SK-N-SH treated with all-trans-retinoic acid at 6 μM for 48 hours (cell line): Measurements from ENCODE around the gene C5AR1.

ENCODE experiments used
- ARNTL ChIP-seq: fragments of 450-650 bp; formaldehyde crosslinking; IDR thresholded peaks from 2 replicates; pipeline ENCODE4 v1.5.0; 2020; ENCODE audit warnings: low read depth, mild to moderate bottlenecking, moderate library complexity, borderline replicate concordance
- ESRRG ChIP-seq: fragments of 250-450 bp; sonication (Bioruptor Pico); IDR thresholded peaks from 2 replicates; pipeline ENCODE4 v1.6.1; 2021; ENCODE audit warnings: mild to moderate bottlenecking
- RARB ChIP-seq: fragments of 250-450 bp; sonication (Bioruptor Pico); IDR thresholded peaks from 2 replicates; pipeline ENCODE4 v1.8.0; 2021; ENCODE audit warnings: mild to moderate bottlenecking, moderate library complexity
- ZC3H10 ChIP-seq: fragments of 250-450 bp; sonication (Bioruptor Pico); IDR thresholded peaks from 2 replicates; pipeline ENCODE4 v1.5.1; 2021; ENCODE audit warnings: mild to moderate bottlenecking, moderate library complexity
- ZFP3 ChIP-seq: fragments of 250-450 bp; sonication (Bioruptor Pico); IDR thresholded peaks from 2 replicates; pipeline ENCODE4 v1.5.0; 2020; ENCODE audit warnings: mild to moderate bottlenecking, moderate library complexity
- ZNF70 ChIP-seq: fragments of 450-650 bp; formaldehyde crosslinking; IDR thresholded peaks from 2 replicates; pipeline ENCODE4 v1.5.0; 2020; ENCODE audit warnings: mild to moderate bottlenecking, moderate library complexity

DNA sequence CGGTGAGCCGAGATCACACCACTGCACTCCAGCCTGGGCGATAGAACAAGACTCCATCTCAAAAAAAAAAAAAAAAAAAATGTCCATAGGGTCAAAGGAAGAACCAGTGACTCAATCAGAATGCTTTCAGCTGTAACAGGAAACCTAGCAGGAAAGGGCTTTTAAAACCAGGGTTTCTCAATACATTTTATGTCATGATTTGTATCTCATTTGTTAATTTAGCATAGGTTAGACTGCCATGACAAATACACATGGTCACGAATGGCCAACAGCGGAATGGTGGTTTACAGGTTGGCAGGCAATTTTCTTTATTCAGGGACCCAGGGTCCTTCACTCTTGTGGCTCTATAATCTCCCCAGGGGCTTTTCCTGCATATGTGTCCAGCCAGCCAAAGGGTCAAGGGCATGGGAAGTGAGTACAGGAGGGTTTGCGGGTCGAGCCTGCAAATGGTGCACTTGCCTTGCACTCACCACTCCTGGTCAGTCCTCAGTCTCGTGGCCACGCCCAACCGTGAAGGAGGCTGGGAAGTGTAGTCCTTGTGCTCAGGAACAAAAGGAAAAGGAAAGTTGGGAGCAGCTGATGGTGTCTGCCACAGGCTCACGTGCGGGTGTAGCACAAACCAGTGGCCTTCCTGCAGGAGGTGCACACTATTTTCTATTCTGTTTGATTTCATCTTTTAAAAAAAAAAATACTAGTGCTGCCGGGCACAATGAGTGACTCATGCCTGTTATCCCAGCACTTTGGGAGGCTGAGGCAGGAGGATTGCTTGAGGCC lies 54.3 kb downstream of the C5AR1 start:
- no peak for TF ChIP-seq ZNF70 (CRISPR knock-in tag)
- TF ChIP-seq ARNTL (CRISPR knock-in tag), result no peak
- no peak for TF ChIP-seq ZC3H10
- TF ChIP-seq ZFP3 (CRISPR knock-in tag), result no peak
- TF ChIP-seq ESRRG (CRISPR knock-in tag), result no peak
- no peak for TF ChIP-seq RARB (CRISPR knock-in tag)
